DND-41 (cell line): ENCODE data around the gene SMCO4.

Experiments
- EZH2 ChIP-seq: IDR thresholded peaks from 3 replicates; pipeline ENCODE4 v1.6.1; 2012; ENCODE audit warnings: borderline replicate concordance, low read depth, mild to moderate bottlenecking, moderate library complexity, low read length, inconsistent platforms; ENCODE audit not compliant: severe bottlenecking
- TF ChIP-seq, protein P1 (sequence below): IDR thresholded peaks from 2 replicates; pipeline ENCODE4 v1.5.1; 2012; ENCODE audit warnings: borderline replicate concordance, low read length, moderate library complexity, mild to moderate bottlenecking; ENCODE audit not compliant: poor library complexity, severe bottlenecking; ENCODE audit errors: extremely low read depth

DNA sequence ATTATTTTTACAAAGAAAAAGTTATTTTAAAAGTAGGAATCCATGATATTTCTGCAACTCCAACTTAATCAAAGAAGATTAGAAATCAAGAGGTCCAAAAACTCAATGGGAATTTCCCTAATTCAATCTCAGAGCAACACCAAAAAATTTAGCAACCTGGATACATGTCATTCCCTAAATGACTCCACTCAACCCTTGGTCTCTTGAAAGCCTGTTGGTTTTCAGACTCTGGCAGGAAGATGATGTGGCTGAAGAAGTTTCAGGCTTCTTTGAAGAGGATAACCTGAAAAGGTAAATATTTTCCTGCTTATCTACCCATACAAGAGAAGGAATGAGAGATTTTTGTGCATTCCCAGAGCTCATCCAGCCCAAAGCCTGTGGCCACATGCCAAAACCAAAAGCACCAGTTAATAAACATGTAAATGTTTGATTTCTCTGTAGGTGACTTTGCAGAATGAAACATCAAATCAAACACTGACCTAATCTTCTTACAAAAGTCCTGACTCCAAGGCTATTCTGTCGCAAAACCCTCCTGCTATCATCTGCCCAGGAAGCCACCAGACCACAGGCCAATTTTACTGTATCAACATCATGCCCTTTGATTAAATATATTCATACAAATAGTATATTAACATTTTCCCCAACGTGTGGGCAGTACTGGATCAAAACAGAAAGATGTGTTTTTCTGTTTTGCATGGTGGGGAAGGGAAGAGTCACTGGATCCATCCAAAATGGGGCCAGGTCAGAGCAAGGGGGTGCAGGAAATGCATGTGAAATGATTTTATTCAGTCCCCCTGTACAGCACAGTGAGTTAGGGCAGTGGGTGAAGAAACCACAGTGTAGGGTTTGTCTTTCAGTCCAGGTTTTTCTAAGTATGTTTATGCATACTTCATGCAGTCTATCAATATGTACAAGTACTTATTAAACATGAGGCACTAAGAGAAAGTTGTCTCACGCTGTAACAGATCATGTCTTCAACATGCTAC, 38.8 kb downstream of the SMCO4 start:
- TF ChIP-seq, protein P1, sequence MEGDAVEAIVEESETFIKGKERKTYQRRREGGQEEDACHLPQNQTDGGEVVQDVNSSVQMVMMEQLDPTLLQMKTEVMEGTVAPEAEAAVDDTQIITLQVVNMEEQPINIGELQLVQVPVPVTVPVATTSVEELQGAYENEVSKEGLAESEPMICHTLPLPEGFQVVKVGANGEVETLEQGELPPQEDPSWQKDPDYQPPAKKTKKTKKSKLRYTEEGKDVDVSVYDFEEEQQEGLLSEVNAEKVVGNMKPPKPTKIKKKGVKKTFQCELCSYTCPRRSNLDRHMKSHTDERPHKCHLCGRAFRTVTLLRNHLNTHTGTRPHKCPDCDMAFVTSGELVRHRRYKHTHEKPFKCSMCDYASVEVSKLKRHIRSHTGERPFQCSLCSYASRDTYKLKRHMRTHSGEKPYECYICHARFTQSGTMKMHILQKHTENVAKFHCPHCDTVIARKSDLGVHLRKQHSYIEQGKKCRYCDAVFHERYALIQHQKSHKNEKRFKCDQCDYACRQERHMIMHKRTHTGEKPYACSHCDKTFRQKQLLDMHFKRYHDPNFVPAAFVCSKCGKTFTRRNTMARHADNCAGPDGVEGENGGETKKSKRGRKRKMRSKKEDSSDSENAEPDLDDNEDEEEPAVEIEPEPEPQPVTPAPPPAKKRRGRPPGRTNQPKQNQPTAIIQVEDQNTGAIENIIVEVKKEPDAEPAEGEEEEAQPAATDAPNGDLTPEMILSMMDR: no peak
- TF ChIP-seq EZH2: no peak
